22Rv1 (cell line): ENCODE results near the gene HNRNPDL.

ENCODE experiments used
- ZFX ChIP-seq: fragments of 450-650 bp; IDR thresholded peaks from 2 replicates; pipeline ENCODE4 v1.6.1; 2017; ENCODE audit warnings: antibody characterized with exemption, borderline replicate concordance
- TF ChIP-seq, protein P1 (sequence below): fragments of 450-650 bp; IDR thresholded peaks from 2 replicates; pipeline ENCODE4 v1.5.1; 2017; ENCODE audit warnings: mild to moderate bottlenecking

DNA sequence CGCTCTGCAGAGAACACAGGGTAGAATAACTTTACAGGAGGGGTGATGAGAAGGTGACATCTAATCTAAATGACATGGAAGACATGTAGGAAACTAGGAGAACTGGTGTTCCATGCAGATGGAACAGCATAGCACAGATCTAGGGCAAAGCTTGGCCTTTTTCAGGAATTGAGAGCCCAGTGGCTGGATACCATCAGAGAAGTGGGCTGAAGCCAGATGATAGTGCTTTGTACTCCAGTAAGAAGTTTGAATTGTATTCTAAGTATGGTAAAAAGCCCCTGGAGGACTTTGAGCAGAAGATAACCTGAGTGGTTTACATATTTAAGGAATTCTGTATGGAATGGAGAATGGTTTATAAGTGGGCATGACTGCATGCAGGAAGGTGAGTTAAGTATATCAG, 33.0 kb upstream of the HNRNPDL start:
- TF ChIP-seq, protein P1, sequence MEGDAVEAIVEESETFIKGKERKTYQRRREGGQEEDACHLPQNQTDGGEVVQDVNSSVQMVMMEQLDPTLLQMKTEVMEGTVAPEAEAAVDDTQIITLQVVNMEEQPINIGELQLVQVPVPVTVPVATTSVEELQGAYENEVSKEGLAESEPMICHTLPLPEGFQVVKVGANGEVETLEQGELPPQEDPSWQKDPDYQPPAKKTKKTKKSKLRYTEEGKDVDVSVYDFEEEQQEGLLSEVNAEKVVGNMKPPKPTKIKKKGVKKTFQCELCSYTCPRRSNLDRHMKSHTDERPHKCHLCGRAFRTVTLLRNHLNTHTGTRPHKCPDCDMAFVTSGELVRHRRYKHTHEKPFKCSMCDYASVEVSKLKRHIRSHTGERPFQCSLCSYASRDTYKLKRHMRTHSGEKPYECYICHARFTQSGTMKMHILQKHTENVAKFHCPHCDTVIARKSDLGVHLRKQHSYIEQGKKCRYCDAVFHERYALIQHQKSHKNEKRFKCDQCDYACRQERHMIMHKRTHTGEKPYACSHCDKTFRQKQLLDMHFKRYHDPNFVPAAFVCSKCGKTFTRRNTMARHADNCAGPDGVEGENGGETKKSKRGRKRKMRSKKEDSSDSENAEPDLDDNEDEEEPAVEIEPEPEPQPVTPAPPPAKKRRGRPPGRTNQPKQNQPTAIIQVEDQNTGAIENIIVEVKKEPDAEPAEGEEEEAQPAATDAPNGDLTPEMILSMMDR, result no peak
- TF ChIP-seq ZFX, result no peak
